Activated CD4-positive, alpha-beta T cell treated with anti-CD3 and anti-CD28 coated beads, Interleukin-2, amount 10 ng/mL, durations not matched to agents 24 days and 14 days (primary cell): ENCODE measurements around the gene PFKFB4. TPM values are rescaled to one million over a fixed set of nuclear protein-coding genes. Genes with fewer than 3 reads are reported as not detected.
"Not testable (repeated sequence)": the region's sequence is repeated elsewhere in the genome, so short reads cannot be mapped to it uniquely, and the experiment has no call there.

ENCODE experiments used
- DNase-seq: peaks from one replicate; pipeline ENCODE4 v3.0.0; 2022
- H3K27ac Mint-ChIP-seq: one replicate; pipeline ENCODE4 v1.8.0; 2022; ENCODE audit warnings: mild to moderate bottlenecking, mixed read lengths
- H3K27me3 Mint-ChIP-seq: one replicate; pipeline ENCODE4 v1.8.0; 2022; ENCODE audit warnings: mixed read lengths
- H3K36me3 Mint-ChIP-seq: one replicate; pipeline ENCODE4 v1.8.0; 2022; ENCODE audit warnings: low read depth, mild to moderate bottlenecking, mixed read lengths
- H3K4me1 Mint-ChIP-seq: one replicate; pipeline ENCODE4 v1.8.0; 2021; ENCODE audit warnings: mixed read lengths
- H3K4me3 Mint-ChIP-seq: one replicate; pipeline ENCODE4 v1.8.0; 2022; ENCODE audit warnings: mild to moderate bottlenecking, moderate library complexity, mixed read lengths
- H3K9me3 Mint-ChIP-seq: one replicate; pipeline ENCODE4 v1.8.0; 2021; ENCODE audit warnings: mixed read lengths
- intact Hi-C: fragments of 100-400 bp; cut with micrococcal nuclease; formaldehyde crosslinking; loops from one replicate; pipeline ENCODE4 v1.15.1; 2023
- total RNA-seq: library from RNA; stranded (reverse); gene quantifications from 2 replicates; pipeline ENCODE4 v1.2.3, GENCODE V29; 2022

PFKFB4 gene
- total RNA-seq, 1 donor from 2014 or later: 44.0 TPM

DNA sequence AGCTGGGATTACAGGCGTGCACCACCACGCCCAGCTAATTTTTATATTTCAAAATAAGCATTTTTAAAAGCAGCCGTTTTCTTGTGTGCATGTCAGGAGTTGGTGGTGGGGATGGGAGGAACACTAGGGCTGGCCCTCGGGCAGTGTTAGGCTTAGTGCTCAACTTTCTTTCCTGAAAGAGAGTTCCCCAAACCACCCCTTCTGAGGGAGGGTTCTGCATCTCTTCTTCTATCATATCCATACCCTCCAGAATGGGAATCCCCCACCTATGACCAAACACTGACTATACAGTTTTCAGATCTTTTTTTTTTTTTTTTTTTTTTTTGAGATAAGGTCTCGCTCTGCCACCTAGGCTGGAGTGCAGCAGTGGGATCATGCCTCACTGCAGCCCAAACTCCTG lies 12.5 kb downstream of the PFKFB4 start:
- Mint-ChIP-seq H3K9me3 (no peaks in the 10 kb centered on the region), H3K27ac (no peak overlapping the region), H3K36me3 (peaks cover 53% of the 10 kb centered on the region), H3K4me3 (no peak overlapping the region), H3K4me1 (peaks cover 4% of the 10 kb centered on the region), H3K27me3 (no peaks in the 10 kb centered on the region)
- DNase-seq: no peak
- intact Hi-C loops: no loop called here

DNA sequence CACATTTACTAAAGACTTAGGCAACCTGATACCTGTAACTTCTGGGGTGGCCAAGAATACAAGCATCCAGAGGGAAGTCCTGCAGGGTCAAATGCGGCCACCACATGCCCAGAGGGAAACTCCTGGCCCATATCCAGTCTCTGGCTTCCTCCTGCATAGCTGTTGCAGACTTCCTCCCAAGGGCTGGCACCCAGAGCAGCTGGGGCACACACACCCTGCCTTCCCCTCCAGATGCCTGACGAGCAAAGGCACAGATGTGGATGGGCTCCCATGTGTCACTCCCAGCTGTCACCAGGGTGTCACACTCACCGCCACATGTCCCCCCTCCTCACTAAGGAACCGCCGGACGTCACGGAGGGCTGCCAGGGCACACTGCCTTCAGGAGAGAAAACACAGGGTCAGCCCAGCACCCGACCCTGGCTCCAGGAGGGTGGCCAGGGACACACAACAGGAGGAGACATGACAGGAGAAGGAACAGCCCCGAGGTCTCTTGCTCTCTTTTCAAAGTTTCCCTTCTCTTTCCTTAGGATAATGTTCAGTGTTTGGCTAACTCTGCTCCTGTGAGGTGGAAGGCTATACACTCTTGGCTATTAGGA lies 13.2 kb downstream of the PFKFB4 start:
- no peaks in the 10 kb centered on the region for H3K27me3 Mint-ChIP-seq
- peaks cover 2% of the 10 kb centered on the region for H3K4me1 Mint-ChIP-seq
- H3K36me3 Mint-ChIP-seq: peaks cover 55% of the 10 kb centered on the region
- H3K27ac Mint-ChIP-seq: no peak overlapping the region
- no peak for DNase-seq
- intact Hi-C loops: no loop called here
- no peak overlapping the region for H3K4me3 Mint-ChIP-seq
- H3K9me3 Mint-ChIP-seq: no peaks in the 10 kb centered on the region

DNA sequence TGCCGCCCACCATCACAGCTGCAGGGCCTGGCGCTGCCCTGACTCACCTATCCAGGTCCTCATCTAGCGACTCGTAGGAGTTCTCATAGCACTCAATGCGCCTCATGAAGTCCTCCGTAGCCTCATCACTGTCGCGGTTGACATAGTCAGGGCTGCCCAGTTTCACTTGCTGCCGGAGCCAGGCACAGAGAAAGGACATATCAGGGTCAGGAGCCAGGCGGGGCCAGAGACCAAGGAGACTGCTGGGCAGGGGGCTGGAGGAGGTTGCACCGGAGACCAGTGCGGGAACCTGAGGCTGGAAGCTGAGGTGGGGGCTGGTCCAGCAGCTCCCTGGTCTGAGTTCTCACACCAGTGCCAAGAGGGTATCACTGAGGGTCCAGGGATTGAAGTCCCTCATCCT lies 18.2 kb downstream of the PFKFB4 start:
- no peak for DNase-seq
- Mint-ChIP-seq H3K27ac (no peak overlapping the region), H3K9me3 (no peaks in the 10 kb centered on the region), H3K27me3 (no peaks in the 10 kb centered on the region), H3K4me1 (peaks cover 6% of the 10 kb centered on the region), H3K4me3 (no peak overlapping the region), H3K36me3 (peaks cover 61% of the 10 kb centered on the region)
- intact Hi-C loops: no loop called here

DNA sequence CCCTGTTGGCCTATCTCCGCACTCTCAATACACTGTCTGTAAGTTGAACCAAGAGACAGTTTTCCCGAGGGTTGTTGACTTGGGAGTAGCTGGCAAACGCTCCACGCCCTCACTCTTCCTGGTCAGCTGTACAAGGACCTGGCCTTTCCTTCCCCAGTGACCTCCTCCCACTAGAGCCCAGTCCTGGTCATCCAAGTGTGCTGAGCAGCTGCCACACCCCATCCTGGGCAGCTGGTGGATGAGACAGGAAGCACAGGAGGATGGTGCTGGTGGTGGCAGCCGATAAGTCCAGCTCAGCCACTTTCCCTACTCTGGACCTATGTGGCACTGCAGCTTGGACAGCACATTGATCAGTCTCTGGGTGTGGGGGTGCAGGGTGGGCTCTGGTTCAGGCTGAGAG lies 19.8 kb downstream of the PFKFB4 start:
- Mint-ChIP-seq H3K27me3 (no peaks in the 10 kb centered on the region), H3K4me3 (no peak overlapping the region), H3K27ac (no peak overlapping the region), H3K9me3 (no peaks in the 10 kb centered on the region), H3K4me1 (peaks cover 5% of the 10 kb centered on the region), H3K36me3 (peaks cover 66% of the 10 kb centered on the region)
- DNase-seq: no peak
- intact Hi-C loops: no loop called here

DNA sequence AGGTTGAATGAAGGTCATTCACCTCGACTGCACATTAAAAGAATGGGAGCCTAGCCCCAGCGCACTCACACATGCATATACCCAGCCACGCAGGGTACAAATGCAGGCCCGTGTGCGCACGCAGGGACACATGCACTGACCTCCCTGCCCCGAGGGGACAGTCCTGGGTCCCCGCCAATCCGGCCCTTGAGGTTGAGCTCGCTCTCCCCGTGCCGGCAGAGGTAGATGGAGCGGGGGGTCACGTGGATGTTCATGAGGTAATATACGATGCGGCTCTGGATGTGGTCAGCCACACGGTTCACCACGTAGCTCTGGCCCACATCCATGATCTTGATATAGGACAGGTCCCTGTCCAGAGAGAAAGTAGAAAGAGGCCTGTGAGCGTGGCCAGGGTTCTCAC lies 20.5 kb downstream of the PFKFB4 start:
- Mint-ChIP-seq H3K4me3 (no peak overlapping the region), H3K36me3 (peaks cover 66% of the 10 kb centered on the region), H3K27ac (no peak overlapping the region), H3K27me3 (no peaks in the 10 kb centered on the region), H3K4me1 (peaks cover 4% of the 10 kb centered on the region), H3K9me3 (no peaks in the 10 kb centered on the region)
- no peak for DNase-seq
- intact Hi-C loops: no loop called here

DNA sequence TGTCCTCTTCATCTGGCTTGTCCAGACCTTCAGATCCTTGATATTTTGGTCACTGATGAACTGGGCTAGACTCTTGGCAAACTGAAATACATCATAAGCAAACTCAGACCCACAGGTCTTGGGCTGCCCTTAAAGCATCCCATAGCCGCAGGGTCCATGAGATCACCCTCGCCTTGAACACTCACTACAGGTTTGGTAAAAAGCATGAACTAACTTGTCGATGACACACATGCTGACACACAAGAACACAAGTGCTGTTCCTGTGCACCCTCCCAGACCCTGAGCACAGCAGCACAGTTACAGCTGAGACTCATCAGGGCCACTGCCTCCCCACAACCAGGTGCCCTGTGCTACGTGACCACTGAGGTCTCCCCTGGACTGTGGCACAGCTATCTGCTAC lies 21.0 kb downstream of the PFKFB4 start:
- Mint-ChIP-seq H3K9me3 (no peaks in the 10 kb centered on the region), H3K27me3 (no peaks in the 10 kb centered on the region), H3K36me3 (peaks cover 65% of the 10 kb centered on the region), H3K27ac (no peak overlapping the region), H3K4me3 (no peak overlapping the region), H3K4me1 (peaks cover 4% of the 10 kb centered on the region)
- intact Hi-C loops: no loop called here
- no peak for DNase-seq

DNA sequence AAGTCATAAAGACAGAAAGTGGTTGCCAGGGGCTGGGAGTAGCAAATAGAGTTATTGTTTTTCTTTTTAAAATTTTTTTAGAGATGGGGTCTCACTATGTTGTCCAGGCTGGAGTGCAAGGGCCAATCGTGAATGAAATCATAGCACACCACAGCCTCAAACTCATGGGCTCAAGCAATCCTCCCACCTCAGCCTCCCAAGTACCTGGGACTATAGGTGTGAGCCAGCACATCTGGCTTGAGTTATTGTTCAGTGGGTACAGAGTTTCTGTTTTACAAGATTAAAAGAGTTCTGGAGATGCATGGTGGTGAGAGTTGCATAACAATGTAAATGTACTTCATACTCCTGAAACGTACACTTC lies 23.6 kb downstream of the PFKFB4 start:
- intact Hi-C loops: no loop called here
- Mint-ChIP-seq H3K9me3 (no peaks in the 10 kb centered on the region), H3K4me1 (peaks cover 4% of the 10 kb centered on the region), H3K4me3 (no peak overlapping the region), H3K27me3 (no peaks in the 10 kb centered on the region), H3K27ac (no peak overlapping the region), H3K36me3 (peaks cover 67% of the 10 kb centered on the region)
- DNase-seq: no peak

DNA sequence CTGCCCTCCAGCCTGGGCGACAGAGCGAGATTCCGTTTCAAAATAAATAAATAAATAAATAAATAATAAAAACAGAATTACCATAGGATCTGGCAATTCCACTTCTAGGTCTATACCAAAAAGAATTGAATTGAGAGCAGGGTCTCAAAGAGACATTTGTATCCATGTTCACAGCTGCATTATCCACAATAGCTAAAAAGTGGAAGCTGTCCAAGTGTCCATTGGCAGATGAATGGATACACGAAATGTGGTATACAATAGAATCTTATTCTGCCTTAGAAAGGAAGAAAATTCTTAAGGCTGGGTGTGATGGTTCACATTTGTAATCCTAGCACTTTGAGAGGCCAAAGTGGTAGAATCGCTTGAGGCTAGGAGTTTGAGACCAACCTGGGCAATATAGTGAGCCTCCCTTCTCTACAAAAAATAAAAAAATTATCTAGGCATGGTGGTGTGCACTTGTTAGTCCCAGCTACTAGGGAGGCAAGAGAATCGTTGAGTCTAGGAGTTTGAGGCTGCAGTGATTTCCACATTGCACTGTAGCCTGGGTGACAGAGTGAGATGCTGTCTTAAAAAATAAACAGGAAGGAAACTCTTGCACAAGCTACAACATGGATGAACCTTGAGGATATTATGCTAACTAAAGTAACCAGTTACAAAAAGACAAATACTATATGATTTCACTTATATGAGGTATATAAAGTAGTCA lies 24.2 kb downstream of the PFKFB4 start:
- Mint-ChIP-seq H3K27ac (no peak overlapping the region), H3K4me3 (no peak overlapping the region), H3K9me3 (peaks cover under 1% of the 10 kb centered on the region), H3K4me1 (peaks cover 4% of the 10 kb centered on the region), H3K27me3 (no peaks in the 10 kb centered on the region), H3K36me3 (peaks cover 67% of the 10 kb centered on the region)
- intact Hi-C loops: no loop called here
- DNase-seq: no peak

DNA sequence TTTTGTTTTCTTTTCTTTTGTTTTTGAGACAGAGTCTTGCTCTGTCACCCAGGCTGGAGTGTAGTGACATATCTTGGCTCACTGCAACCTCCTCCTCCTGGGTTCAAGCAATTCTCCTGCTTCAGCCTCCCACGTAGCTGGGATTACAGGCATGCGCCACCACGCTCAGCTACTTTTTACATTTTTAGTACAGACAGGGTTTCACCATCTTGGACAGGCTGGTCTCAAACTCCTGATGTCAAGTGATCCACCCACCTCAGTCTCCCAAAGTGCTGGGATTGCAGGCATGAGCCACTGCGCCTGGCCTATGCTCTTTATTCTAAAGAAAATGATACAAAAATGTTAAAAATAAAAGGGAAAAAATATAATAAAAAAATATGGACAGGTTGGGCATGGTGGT lies 25.9 kb downstream of the PFKFB4 start:
- H3K27ac Mint-ChIP-seq, intact Hi-C loops, H3K4me3 Mint-ChIP-seq, DNase-seq, H3K27me3 Mint-ChIP-seq, H3K4me1 Mint-ChIP-seq, H3K9me3 Mint-ChIP-seq: not testable (repeated sequence)
- H3K36me3 Mint-ChIP-seq: peaks cover 69% of the 10 kb centered on the region

DNA sequence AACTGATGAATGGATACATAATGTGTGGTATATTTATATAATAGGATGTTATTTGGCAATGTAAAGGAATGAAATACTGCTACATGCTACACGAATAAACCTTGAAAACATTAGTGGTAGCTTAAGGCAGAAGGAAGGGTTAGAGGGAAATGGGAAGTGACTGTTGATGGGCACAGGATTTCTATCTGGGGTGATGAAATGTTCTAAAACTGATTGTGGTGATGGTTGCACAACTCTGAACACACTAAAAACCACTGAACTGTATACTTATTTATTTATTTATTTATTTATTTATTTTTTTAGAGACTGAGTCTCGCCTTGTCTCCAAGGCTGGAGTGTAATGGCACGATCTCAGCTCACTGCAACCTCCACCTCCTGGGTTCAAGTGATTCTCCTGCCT lies 27.8 kb downstream of the PFKFB4 start:
- Mint-ChIP-seq H3K36me3 (peaks cover 57% of the 10 kb centered on the region), H3K4me3 (no peak overlapping the region), H3K9me3 (peaks cover 3% of the 10 kb centered on the region), H3K27me3 (no peaks in the 10 kb centered on the region), H3K4me1 (peaks cover 4% of the 10 kb centered on the region), H3K27ac (no peak overlapping the region)
- intact Hi-C loops: no loop called here
- DNase-seq: no peak

DNA sequence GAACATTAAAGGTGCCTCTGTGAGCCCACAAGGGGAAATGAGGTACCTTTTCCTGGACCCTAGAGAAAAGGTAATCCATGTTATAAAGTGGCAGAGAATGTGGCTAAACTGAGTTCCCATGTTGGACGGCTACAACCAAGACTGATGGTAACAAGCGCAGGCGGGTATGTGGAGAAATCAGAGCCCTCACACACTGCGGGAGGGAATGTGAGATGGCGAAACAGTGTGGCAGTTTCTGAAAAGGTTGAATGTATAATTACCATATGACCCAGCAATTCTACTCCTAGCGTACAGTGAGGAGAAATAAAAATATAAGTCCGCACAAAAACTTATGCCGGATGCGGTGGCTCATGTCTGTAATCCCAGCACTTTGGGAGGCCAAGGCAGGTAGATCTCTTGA lies 28.6 kb downstream of the PFKFB4 start:
- H3K9me3 Mint-ChIP-seq: peaks cover 3% of the 10 kb centered on the region
- DNase-seq: no peak
- peaks cover 4% of the 10 kb centered on the region for H3K4me1 Mint-ChIP-seq
- H3K36me3 Mint-ChIP-seq: peaks cover 54% of the 10 kb centered on the region
- intact Hi-C loops: no loop called here
- H3K27me3 Mint-ChIP-seq: no peaks in the 10 kb centered on the region
- H3K4me3 Mint-ChIP-seq: no peak overlapping the region
- H3K27ac Mint-ChIP-seq: no peak overlapping the region

DNA sequence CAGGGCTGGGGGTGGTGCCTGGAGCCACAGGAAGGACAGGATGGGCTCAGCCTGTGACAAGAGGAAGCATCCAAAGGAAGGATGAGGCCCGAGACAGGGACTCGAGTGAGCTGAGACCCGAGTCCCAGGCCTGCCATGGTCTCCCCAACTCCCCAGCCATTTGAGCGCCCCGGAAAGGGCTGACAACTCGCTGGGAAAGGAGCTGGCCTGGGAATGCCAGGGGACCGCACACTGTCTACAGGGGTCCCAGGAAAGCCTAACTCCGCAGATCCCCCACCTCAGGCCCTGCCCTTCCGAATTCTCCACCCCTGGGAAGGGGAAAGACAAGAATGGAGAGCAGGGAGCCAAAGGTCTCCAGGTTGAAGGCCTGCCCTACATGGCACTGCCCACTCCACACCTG lies 31.6 kb downstream of the PFKFB4 start:
- Mint-ChIP-seq H3K27ac (no peak overlapping the region), H3K36me3 (peaks cover 52% of the 10 kb centered on the region), H3K27me3 (no peaks in the 10 kb centered on the region), H3K4me3 (no peak overlapping the region), H3K9me3 (peaks cover 3% of the 10 kb centered on the region), H3K4me1 (peaks cover 9% of the 10 kb centered on the region)
- intact Hi-C loops: no loop called here
- no peak for DNase-seq

DNA sequence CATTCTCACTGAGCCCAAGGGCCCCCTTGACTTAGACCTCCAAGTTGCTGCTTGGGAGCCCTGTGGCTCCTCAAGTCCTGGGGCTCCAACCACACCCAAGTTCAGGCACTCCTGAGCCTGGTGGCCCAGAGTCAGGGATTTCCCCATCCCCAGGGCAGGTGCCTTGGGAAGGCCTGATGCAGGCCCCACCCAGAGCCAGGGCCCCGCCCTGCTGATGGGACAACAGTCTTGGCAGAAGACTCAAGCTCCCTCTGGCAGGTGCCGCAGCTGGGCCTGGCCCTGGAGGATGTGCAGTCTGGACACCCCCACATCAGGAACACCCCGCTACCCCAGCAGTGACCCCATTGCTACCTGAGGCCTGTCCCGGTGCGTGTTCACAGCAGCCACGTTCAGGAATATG lies 35.0 kb downstream of the PFKFB4 start:
- H3K4me3 Mint-ChIP-seq: no peak overlapping the region
- no peaks in the 10 kb centered on the region for H3K27me3 Mint-ChIP-seq
- DNase-seq: no peak
- intact Hi-C loops: no loop called here
- peaks cover 35% of the 10 kb centered on the region for H3K36me3 Mint-ChIP-seq
- H3K9me3 Mint-ChIP-seq: no peaks in the 10 kb centered on the region
- H3K4me1 Mint-ChIP-seq: peaks cover 34% of the 10 kb centered on the region
- H3K27ac Mint-ChIP-seq: no peak overlapping the region

DNA sequence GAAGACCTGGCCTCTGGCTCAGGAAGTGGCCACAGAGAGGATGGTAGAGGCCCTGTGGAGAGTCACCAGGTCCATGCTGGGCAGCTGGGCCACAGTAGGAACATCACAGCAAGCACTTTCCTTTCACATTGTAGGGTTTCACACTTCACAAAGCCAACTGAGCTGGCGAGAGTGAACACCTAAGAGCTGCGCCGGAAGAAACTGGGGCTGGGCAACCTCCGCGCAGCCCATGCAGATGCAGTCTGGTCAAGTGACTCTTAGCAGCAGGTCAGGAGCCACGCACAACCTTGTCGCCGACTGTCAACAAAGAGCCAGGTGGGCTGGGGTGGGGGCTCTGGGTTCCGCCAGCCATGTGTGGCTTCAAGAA lies 37.3 kb downstream of the PFKFB4 start:
- H3K4me3 Mint-ChIP-seq: no peak overlapping the region
- no peak for DNase-seq
- H3K27me3 Mint-ChIP-seq: no peaks in the 10 kb centered on the region
- peaks cover 50% of the 10 kb centered on the region for H3K4me1 Mint-ChIP-seq
- H3K9me3 Mint-ChIP-seq: no peaks in the 10 kb centered on the region
- no peak overlapping the region for H3K27ac Mint-ChIP-seq
- intact Hi-C loops: no loop called here
- peaks cover 24% of the 10 kb centered on the region for H3K36me3 Mint-ChIP-seq
